Motor neuron (in vitro differentiated cells): ENCODE data around the gene TTC13. TPM values are rescaled to one million over a fixed set of nuclear protein-coding genes. Genes with fewer than 3 reads are reported as not detected.

ENCODE experiments used
- ATAC-seq, 8 experiments: fragments of 200-7000 bp; cut with Tn5 transposase; replicated peaks in 6 of 8; 2 replicates each; pipeline ENCODE4 v1.8.0; 2021; ENCODE audit warnings: mild to moderate bottlenecking in 8 of 8, moderate library complexity in 8 of 8
- H3K27ac ChIP-seq, 2 donors: fragments of 250-450 bp; sonication (Bioruptor Pico); 2 replicates each; pipeline ENCODE4 v1.9.0; 2021; ENCODE audit warnings: antibody characterized with exemption in 2 of 2, mild to moderate bottlenecking in 2 of 2, moderate library complexity in 1 of 2
- H3K4me1 ChIP-seq, 2 donors: fragments of 250-450 bp; sonication (Bioruptor Pico); replicated peaks in 1 of 2; 2 replicates each; pipeline ENCODE4 v1.6.1; 2021; ENCODE audit warnings: antibody characterized with exemption in 2 of 2, mild to moderate bottlenecking in 2 of 2, moderate library complexity in 1 of 2
- H3K4me3 ChIP-seq, 5 donors: fragments of 250-450 bp; sonication (Bioruptor Pico); 2 replicates each; pipeline ENCODE4 v1.9.0; 2021; ENCODE audit warnings: antibody characterized with exemption in 5 of 5, mild to moderate bottlenecking in 5 of 5, moderate library complexity in 4 of 5
- WGBS, 10 experiments: fragments of 450-650 bp; shearing (Covaris generic); methylation state at CpG; one replicate each; pipeline ENCODE4 v1.0.0; 2022; 5-methylcytosine and 5-hydroxymethylcytosine counted together
- in situ Hi-C, 9 experiments: fragments of 400-800 bp; cut with MboI; loops; one replicate each; pipeline ENCODE4 v1.15.0; 2021; ENCODE audit warnings: low sequenced_read_pairs in 9 of 9, low pct_unique_long_range_greater_than_20kb in 2 of 9; ENCODE audit not compliant: unreplicated experiment in 9 of 9
- total RNA-seq, 8 experiments: library from RNA; unstranded; fragments of 300-600 nt; gene quantifications; 2 replicates each; pipeline versions ENCODE4 v1.2.3 to v1.2.4, GENCODE V29; 2022

TTC13 gene
- total RNA-seq, 8 experiments from 2014 or later, result 9.8 to 36.9 (median 24.8) TPM

DNA sequence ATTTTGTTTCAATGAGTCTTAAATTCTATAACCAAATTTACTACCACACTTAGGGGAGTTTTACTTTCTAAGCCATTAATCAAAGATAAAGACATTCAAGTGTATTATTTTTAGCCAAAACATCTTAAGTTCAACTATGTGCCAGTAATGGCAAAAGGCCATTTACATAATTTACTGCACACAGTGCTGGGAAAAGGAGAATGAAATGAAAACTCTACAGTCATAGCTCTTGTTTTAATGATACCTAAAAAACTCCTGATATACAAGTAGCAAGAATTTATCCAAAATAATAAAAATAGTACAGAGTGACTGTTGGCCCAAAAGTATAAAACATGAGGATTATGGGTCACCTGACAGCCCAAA lies 67.9 kb downstream of the TTC13 start:
- peak in 2 of 8 experiments; percentile 22 to 52 for ATAC-seq
- no peak overlapping the region for H3K27ac ChIP-seq
- H3K4me1 ChIP-seq, result no peaks in the 10 kb centered on the region
- H3K4me3 ChIP-seq, result no peak overlapping the region
- in situ Hi-C loops, result loop anchor here in 3 of 9 experiments (10.0 to 25.0 kb wide), 2 partner anchors 294 to 302 kb away; no protein-coding TSS in a partner anchor

- H3K4me3 ChIP-seq, result no peak overlapping the region
- in situ Hi-C loops, result loop anchor here in 3 of 9 experiments (10.0 to 25.0 kb wide), 2 partner anchors 295 to 302 kb away; no protein-coding TSS in a partner anchor
- no peak overlapping the region for H3K27ac ChIP-seq
- 73 to 96% (median 87%) methylated on average over 1 to 12 of the region's 13 CpGs; no CpG with 5 or more reads in 1 of the 10 experiments for WGBS, 10 experiments
- peak in 5 of 8 experiments; percentile 63 to 89 (median 79) for ATAC-seq
- H3K4me1 ChIP-seq, result no peaks in the 10 kb centered on the region
Measured at GRCh38 chr1:230909974-230910754, 68.5 kb downstream of the TTC13 start.

GRCh38 chr1:230907472-230908205 lies 71.0 kb downstream of the TTC13 start:
- in situ Hi-C loops, result loop anchor here in 2 of 9 experiments (25.0 kb wide), 1 partner anchor 305 kb away; no protein-coding TSS in a partner anchor

GRCh38 chr1:230906226-230906625 lies 72.4 kb downstream of the TTC13 start:
- Histone ChIP-seq H3K27ac (no peak overlapping the region), H3K4me3 (no peak overlapping the region), H3K4me1 (no peaks in the 10 kb centered on the region)
- no peak for ATAC-seq
- WGBS, 10 experiments, result 81 to 100% (median 94%) methylated on average over 1 to 2 of the region's 2 CpGs; no CpG with 5 or more reads in 2 of the 10 experiments
- in situ Hi-C loops, result loop anchor here in 2 of 9 experiments (25.0 kb wide), 1 partner anchor 306 kb away; no protein-coding TSS in a partner anchor

More at GRCh38 chr1:230907472-230908205, 71.0 kb downstream of the TTC13 start:
- no peak for ATAC-seq
- Histone ChIP-seq H3K27ac (no peak overlapping the region), H3K4me1 (no peaks in the 10 kb centered on the region), H3K4me3 (no peak overlapping the region)
- 60 to 93% (median 90%) methylated on average over 1 to 4 of the region's 4 CpGs; no CpG with 5 or more reads in 2 of the 10 experiments for WGBS, 10 experiments

DNA sequence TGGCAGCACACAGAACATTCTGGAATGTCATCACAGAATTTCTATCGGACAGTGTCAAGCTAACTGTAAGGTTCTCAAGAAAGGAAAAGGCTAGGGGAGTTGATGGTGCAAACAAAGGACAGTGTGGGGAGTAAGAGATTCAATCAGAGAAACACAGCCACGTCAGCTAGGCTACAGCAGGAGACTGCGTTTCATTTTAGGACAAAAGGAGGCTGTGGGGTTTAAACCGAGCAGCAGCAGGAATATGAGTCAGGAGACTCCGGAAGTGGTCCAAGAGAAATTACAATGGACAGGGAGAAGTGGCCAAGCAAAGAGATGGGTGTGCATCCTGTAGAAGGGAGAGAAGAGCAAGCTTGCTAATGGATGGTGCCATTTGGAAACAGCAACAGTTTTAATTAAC lies 72.9 kb downstream of the TTC13 start:
- ATAC-seq, result peak in 3 of 8 experiments; percentile 33 to 52 (median 38)
- Histone ChIP-seq H3K4me3 (no peak overlapping the region), H3K27ac (no peak overlapping the region), H3K4me1 (no peaks in the 10 kb centered on the region)
- in situ Hi-C loops, result loop anchor here in 2 of 9 experiments (25.0 kb wide), 1 partner anchor 307 kb away; no protein-coding TSS in a partner anchor
- WGBS, 10 experiments, result 8 to 100% (median 82%) methylated on average over 1 to 5 of the region's 5 CpGs

GRCh38 chr1:230902349-230902923 lies 76.2 kb downstream of the TTC13 start:
- Histone ChIP-seq H3K4me1 (no peaks in the 10 kb centered on the region), H3K27ac (no peak overlapping the region), H3K4me3 (no peak overlapping the region)
- WGBS, 10 experiments, result 87 to 100% (median 94%) methylated on average over 1 to 18 of the region's 22 CpGs; no CpG with 5 or more reads in 3 of the 10 experiments
- in situ Hi-C loops, result loop anchor here in 2 of 9 experiments (25.0 kb wide), 1 partner anchor 310 kb away; no protein-coding TSS in a partner anchor
- no peak for ATAC-seq

DNA sequence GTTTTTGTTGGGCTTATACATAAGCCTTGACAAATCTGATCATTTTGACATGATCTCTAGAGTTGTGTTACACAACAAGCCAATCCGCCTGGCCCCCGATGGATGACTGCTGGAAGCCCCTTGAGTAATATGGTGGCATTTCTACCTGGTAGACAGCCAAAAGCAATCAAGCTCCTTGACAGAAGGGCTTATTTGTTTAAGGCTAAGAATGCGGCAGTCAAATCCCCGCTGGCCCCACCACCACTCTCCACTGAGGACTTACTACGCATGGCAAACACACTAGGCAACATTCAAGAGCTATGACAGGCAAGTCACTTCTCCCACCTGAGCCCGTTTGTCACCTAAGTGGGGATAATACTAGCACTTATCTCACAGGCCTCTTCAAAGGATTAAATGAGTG lies 77.0 kb downstream of the TTC13 start:
- in situ Hi-C loops, result loop anchor here in 2 of 9 experiments (25.0 kb wide), 1 partner anchor 311 kb away; no protein-coding TSS in a partner anchor
- Histone ChIP-seq H3K27ac (no peak overlapping the region), H3K4me3 (no peak overlapping the region), H3K4me1 (no peaks in the 10 kb centered on the region)
- ATAC-seq, result no peak
- WGBS, 10 experiments, result 71 to 100% (median 94%) methylated on average over 1 to 6 of the region's 6 CpGs; no CpG with 5 or more reads in 3 of the 10 experiments

GRCh38 chr1:230900984-230901383 lies 77.7 kb downstream of the TTC13 start:
- no peak for ATAC-seq
- in situ Hi-C loops, result loop anchor here in 2 of 9 experiments (25.0 kb wide), 1 partner anchor 311 kb away; no protein-coding TSS in a partner anchor
- Histone ChIP-seq H3K4me1 (no peaks in the 10 kb centered on the region), H3K4me3 (no peak overlapping the region), H3K27ac (no peak overlapping the region)
- WGBS, 10 experiments, result 60 to 97% (median 86%) methylated on average over 1 to 6 of the region's 6 CpGs; no CpG with 5 or more reads in 2 of the 10 experiments

DNA sequence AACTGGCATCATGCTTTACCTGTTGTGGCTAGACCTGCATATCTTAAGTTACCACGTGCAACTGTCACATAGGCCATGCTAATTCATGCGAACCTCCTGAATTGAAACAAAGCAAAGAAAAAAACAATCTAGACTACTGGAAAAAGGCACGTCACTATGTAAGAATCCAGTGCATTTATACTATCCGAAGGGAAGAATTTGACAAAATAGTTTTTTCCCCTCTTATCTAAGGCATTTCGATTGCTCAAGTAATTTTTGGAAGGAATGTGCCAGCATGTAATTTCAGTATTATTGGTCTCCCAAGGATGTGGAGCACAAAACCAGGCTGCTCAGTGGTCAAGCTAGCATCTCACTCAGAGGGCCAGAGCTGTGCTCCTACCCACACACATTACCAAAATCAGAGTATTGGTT lies 78.8 kb downstream of the TTC13 start:
- 24 to 87% (median 76%) methylated on average over 3 to 5 of the region's 5 CpGs for WGBS, 10 experiments
- in situ Hi-C loops, result loop anchor here in 2 of 9 experiments (25.0 kb wide), 1 partner anchor 312 kb away; no protein-coding TSS in a partner anchor
- H3K27ac ChIP-seq, result no peak overlapping the region
- H3K4me1 ChIP-seq, result no peaks in the 10 kb centered on the region
- H3K4me3 ChIP-seq, result no peak overlapping the region
- no peak for ATAC-seq

DNA sequence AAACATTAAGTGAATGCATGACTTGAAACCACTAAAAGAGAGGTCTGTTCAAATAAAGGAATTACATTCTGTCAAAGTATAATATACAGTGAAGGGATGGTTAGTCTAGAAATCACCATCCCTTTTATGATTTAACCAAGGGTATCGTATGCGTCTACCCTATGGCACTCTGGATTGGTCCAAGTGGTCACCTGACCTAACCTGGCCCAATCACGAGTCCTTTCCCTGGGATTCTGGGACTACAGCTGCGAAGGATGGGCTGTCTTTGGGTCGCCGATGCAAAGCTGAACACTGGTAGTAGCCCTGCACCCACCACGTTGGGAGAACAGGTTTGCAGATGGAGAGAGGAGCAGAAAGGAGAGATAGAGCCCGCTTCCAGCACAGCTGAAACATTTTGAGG lies 79.9 kb downstream of the TTC13 start:
- WGBS, 10 experiments, result 40 to 100% (median 82%) methylated on average over 1 to 8 of the region's 8 CpGs; no CpG with 5 or more reads in 2 of the 10 experiments
- ATAC-seq, result no peak
- in situ Hi-C loops, result no loop called here
- no peaks in the 10 kb centered on the region for H3K4me1 ChIP-seq
- no peak overlapping the region for H3K4me3 ChIP-seq
- no peak overlapping the region for H3K27ac ChIP-seq

DNA sequence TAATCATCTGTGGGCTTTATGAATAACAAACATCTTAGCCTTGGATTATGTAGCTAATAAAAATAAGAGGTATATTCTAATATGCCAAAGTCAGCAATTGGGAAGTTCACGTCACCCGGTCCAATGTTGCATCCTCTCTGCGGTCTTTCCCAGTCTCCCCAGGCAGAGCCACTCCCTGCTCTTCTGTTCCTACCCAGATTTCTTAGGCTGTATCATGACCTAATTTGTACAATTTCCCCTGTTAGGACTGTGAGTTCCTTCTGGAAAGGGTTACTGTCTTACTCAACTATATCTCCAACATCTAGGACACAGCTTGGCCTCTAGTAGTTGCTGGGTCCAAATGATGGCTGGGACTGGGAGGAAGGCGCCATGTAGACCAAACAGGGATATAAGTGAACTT lies 80.5 kb downstream of the TTC13 start:
- Histone ChIP-seq H3K4me1 (no peaks in the 10 kb centered on the region), H3K4me3 (no peak overlapping the region), H3K27ac (no peak overlapping the region)
- ATAC-seq, result no peak
- WGBS, 10 experiments, result 83 to 100% (median 94%) methylated on average over 1 to 4 of the region's 4 CpGs; no CpG with 5 or more reads in 1 of the 10 experiments
- in situ Hi-C loops, result no loop called here

DNA sequence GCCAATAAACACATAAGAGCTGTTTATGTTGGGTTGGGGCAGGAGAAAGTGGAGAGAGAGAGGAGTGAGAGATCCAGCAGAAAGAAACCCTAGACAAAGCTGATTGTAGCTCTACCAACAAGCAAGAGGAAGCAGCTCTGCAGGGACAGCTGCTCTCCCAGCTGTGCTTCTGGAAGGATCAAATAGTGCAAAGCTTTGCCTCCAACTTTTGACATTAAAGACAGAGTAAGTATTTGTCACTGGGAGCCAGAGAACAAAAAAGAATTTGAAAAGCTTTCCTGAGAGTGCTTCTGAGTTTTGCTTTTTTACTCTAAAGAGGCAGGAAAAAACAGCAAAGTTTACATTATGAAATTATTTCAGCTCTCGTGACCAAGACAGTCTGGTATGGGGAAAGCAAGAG lies 81.9 kb downstream of the TTC13 start:
- ATAC-seq, result no peak
- no peak overlapping the region for H3K27ac ChIP-seq
- no peak overlapping the region for H3K4me3 ChIP-seq
- in situ Hi-C loops, result no loop called here
- H3K4me1 ChIP-seq, result no peaks in the 10 kb centered on the region
- 20 to 100% (median 55%) methylated on average over 1 of the region's 1 CpG; no CpG with 5 or more reads in 2 of the 10 experiments for WGBS, 10 experiments
